ENCODE measurements around the gene RND1.

- TF ChIP-seq ZNF670 (CRISPR knock-in tag; IDR thresholded peaks at IDR 0.05; ENCODE audit: borderline replicate concordance) (no peak), ZNF7 (CRISPR knock-in tag; IDR thresholded peaks at IDR 0.05) (no peak), SCMH1 (CRISPR knock-in tag; IDR thresholded peaks at IDR 0.05; ENCODE audit: borderline replicate concordance) (no peak), ZNF274 (CRISPR knock-in tag; IDR thresholded peaks at IDR 0.05) (no peak), PBX3 (CRISPR knock-in tag; IDR thresholded peaks at IDR 0.05; ENCODE audit: borderline replicate concordance) (no peak), DMAP1 (CRISPR knock-in tag; IDR thresholded peaks at IDR 0.05) (no peak), CTCF (CRISPR knock-in tag; IDR thresholded peaks at IDR 0.05) (no peak), HNRNPK (IDR thresholded peaks at IDR 0.05; ENCODE audit: low read depth, low read length, poor library complexity, severe bottlenecking) (no peak), ZHX1 (CRISPR knock-in tag; IDR thresholded peaks at IDR 0.05; ENCODE audit: low read depth) (no peak), RBAK (CRISPR knock-in tag; IDR thresholded peaks at IDR 0.05) (no peak), POLR2A (IDR thresholded peaks at IDR 0.05; ENCODE audit: insufficient read depth in 1 of 2, low read depth in 2 of 2, low read length in 2 of 2) (no peak), PRDM10 (CRISPR knock-in tag; IDR thresholded peaks at IDR 0.05; ENCODE audit: low read depth) (no peak)
Observed at GRCh38 chr12:48838048-48838447, 27.6 kb downstream of the RND1 start.

All from HepG2 (cell line).